Neural progenitor cell (in vitro differentiated cells): ENCODE measurements around the gene CHST10. TPM values are rescaled to one million over a fixed set of nuclear protein-coding genes. Genes with fewer than 3 reads are reported as not detected.
"Not testable (repeated sequence)": the region's sequence is repeated elsewhere in the genome, so short reads cannot be mapped to it uniquely, and the experiment has no call there.

Experiments
- DNase-seq: peaks from one replicate; pipeline ENCODE4 v3.0.0-alpha.2; 2016; ENCODE audit warnings: low spot score
- H2AFZ ChIP-seq: fragments of 200-600 bp; sonication (generic); replicated peaks from 2 replicates; pipeline ENCODE4 v1.6.1; 2016; ENCODE audit warnings: antibody characterized with exemption
- H3F3A ChIP-seq: fragments of 200-600 bp; sonication (generic); 2 replicates; pipeline ENCODE4 v1.6.1; 2016; ENCODE audit warnings: antibody characterized with exemption, low read depth
- H3K27ac ChIP-seq: fragments of 200-600 bp; sonication (generic); 2 replicates; pipeline ENCODE4 v1.5.1; 2016; ENCODE audit warnings: mild to moderate bottlenecking
- H3K27me3 ChIP-seq: fragments of 200-600 bp; sonication (generic); 2 replicates; pipeline ENCODE4 v1.6.1; 2016; ENCODE audit warnings: mild to moderate bottlenecking, moderate library complexity
- H3K36me3 ChIP-seq: fragments of 200-600 bp; sonication (generic); 2 replicates; pipeline ENCODE4 v1.5.1; 2016
- H3K4me1 ChIP-seq: fragments of 200-600 bp; sonication (generic); 2 replicates; pipeline ENCODE4 v1.6.1; 2016; ENCODE audit warnings: mixed run types
- H3K4me2 ChIP-seq: fragments of 200-600 bp; sonication (generic); 2 replicates; pipeline ENCODE4 v1.6.1; 2016
- H3K4me3 ChIP-seq: fragments of 200-600 bp; sonication (generic); 2 replicates; pipeline ENCODE4 v1.5.1; 2016
- H3K79me2 ChIP-seq: fragments of 200-600 bp; sonication (generic); 2 replicates; pipeline ENCODE4 v1.6.1; 2016; ENCODE audit warnings: low read depth
- H3K9ac ChIP-seq: fragments of 200-600 bp; sonication (generic); 2 replicates; pipeline ENCODE4 v1.6.1; 2016
- H3K9me3 ChIP-seq: fragments of 200-600 bp; sonication (generic); 2 replicates; pipeline ENCODE4 v1.5.1; 2016; ENCODE audit warnings: low read depth
- H4K20me1 ChIP-seq: fragments of 200-600 bp; sonication (generic); 2 replicates; pipeline ENCODE4 v1.6.1; 2016; ENCODE audit warnings: low read depth
- H3K27ac Mint-ChIP-seq: 3 replicates; pipeline ENCODE4 v1.8.0; 2021; ENCODE audit warnings: mixed read lengths
- H3K27me3 Mint-ChIP-seq: 2 replicates; pipeline ENCODE4 v1.8.0; 2022; ENCODE audit warnings: low read depth, mild to moderate bottlenecking, inconsistent platforms, moderate library complexity, mixed read lengths; ENCODE audit not compliant: insufficient read depth
- H3K36me3 Mint-ChIP-seq: 3 replicates; pipeline ENCODE4 v1.8.0; 2021; ENCODE audit warnings: mixed read lengths
- H3K4me1 Mint-ChIP-seq: 3 replicates; pipeline ENCODE4 v1.8.0; 2021; ENCODE audit warnings: mixed read lengths
- H3K4me3 Mint-ChIP-seq: 3 replicates; pipeline ENCODE4 v1.8.0; 2021; ENCODE audit warnings: mild to moderate bottlenecking, moderate library complexity, mixed read lengths
- H3K9me3 Mint-ChIP-seq: 3 replicates; pipeline ENCODE4 v1.8.0; 2020; ENCODE audit warnings: mixed read lengths
- CTCF ChIP-seq: fragments of 200-600 bp; sonication (generic); IDR thresholded peaks from 2 replicates; pipeline ENCODE4 v1.5.1; 2017; ENCODE audit warnings: antibody characterized with exemption, mild to moderate bottlenecking
- EZH2 ChIP-seq: fragments of 200-600 bp; sonication (generic); IDR thresholded peaks from 2 replicates; pipeline ENCODE4 v1.6.1; 2017; ENCODE audit warnings: antibody characterized with exemption, mild to moderate bottlenecking, moderate library complexity
- EZH2phosphoT487 ChIP-seq: fragments of 200-600 bp; sonication (generic); IDR thresholded peaks from 2 replicates; pipeline ENCODE4 v1.6.1; 2017; ENCODE audit warnings: antibody characterized with exemption
- small RNA-seq: library from RNA; depleted of rRNA; stranded (forward); fragments of <200 nt; gene quantifications from one replicate; pipeline ENCODE3, GENCODE V24; 2015
- total RNA-seq: library from RNA; depleted of rRNA; stranded (reverse); fragments of >200 nt; gene quantifications from 2 replicates; pipeline ENCODE4 v1.2.3, GENCODE V29; 2015; ENCODE audit warnings: low replicate concordance

Gene CHST10
- total RNA-seq, 1 donor from 2014 or later: 28.1 TPM

GRCh38 chr2:100344433-100344832, 73.0 kb downstream of the CHST10 start:
- H3K4me1 Mint-ChIP-seq: no peaks in the 10 kb centered on the region
- H3F3A ChIP-seq: no peaks in the 10 kb centered on the region
- H3K36me3 Mint-ChIP-seq: no peaks in the 10 kb centered on the region
- no peak overlapping the region for H3K4me3 ChIP-seq
- no peak overlapping the region for H3K27ac Mint-ChIP-seq
- no peaks in the 10 kb centered on the region for H3K27me3 ChIP-seq
- H3K27me3 Mint-ChIP-seq: no peaks in the 10 kb centered on the region
- no peak overlapping the region for H3K4me2 ChIP-seq
- H4K20me1 ChIP-seq: no peaks in the 10 kb centered on the region
- H3K4me1 ChIP-seq: no peaks in the 10 kb centered on the region
- no peak overlapping the region for H3K27ac ChIP-seq
- no peaks in the 10 kb centered on the region for H3K79me2 ChIP-seq
- H3K9me3 ChIP-seq: no peaks in the 10 kb centered on the region
- TF ChIP-seq EZH2phosphoT487 (no peak), CTCF (no peak), EZH2 (no peak)
- peaks cover 17% of the 10 kb centered on the region for H3K9me3 Mint-ChIP-seq
- H3K9ac ChIP-seq: no peak overlapping the region
- DNase-seq: no peak
- no peak overlapping the region for H3K4me3 Mint-ChIP-seq
- no peaks in the 10 kb centered on the region for H3K36me3 ChIP-seq
- no peak overlapping the region for H2AFZ ChIP-seq

GRCh38 chr2:100342466-100342865, 75.0 kb downstream of the CHST10 start:
- H3K27ac Mint-ChIP-seq: not testable (repeated sequence)

More at GRCh38 chr2:100342466-100342865, 75.0 kb downstream of the CHST10 start:
- not testable (repeated sequence) for H3K79me2 ChIP-seq, H3K4me1 Mint-ChIP-seq, H3K4me1 ChIP-seq, H3K27me3 Mint-ChIP-seq, H3K4me3 Mint-ChIP-seq, H3K9me3 ChIP-seq, H3F3A ChIP-seq, H3K27me3 ChIP-seq, H3K9ac ChIP-seq, H3K4me2 ChIP-seq, DNase-seq, H3K36me3 ChIP-seq, H4K20me1 ChIP-seq, H3K36me3 Mint-ChIP-seq, H3K27ac ChIP-seq, H3K4me3 ChIP-seq, H2AFZ ChIP-seq
- H3K9me3 Mint-ChIP-seq: peaks cover 15% of the 10 kb centered on the region

Small RNA genes within 50 kb of the gene (small RNA-seq; reads per million reads assigned to genes)
- gene AC012493.2 (not detected), gene AC012493.3 (not detected)

Other genes starting within 250 kb of the CHST10 start
- gene LONRF2, start 95.2 kb downstream of the CHST10 start, total RNA-seq: 0.34 and 0.37 TPM in 2 replicates
- not detected in 2 replicates for gene NMS, start 52.8 kb upstream of the CHST10 start, total RNA-seq
- gene PDCL3, start 145.3 kb upstream of the CHST10 start, total RNA-seq: 15.4 and 24.9 TPM in 2 replicates